ENCODE measurements around the gene CSTF2T. TPM values are rescaled to one million over a fixed set of nuclear protein-coding genes. Genes with fewer than 3 reads are reported as not detected.

The CSTF2T gene
- total RNA-seq, 1 donor from 2014 or later = 11.6 TPM

- no peak for DNase-seq (ENCODE audit: low spot score in 2 of 2)
- H3K4me3 ChIP-seq = no peak overlapping the region
- no peaks in the 10 kb centered on the region for H3K27me3 ChIP-seq
- TF ChIP-seq, protein P1, sequence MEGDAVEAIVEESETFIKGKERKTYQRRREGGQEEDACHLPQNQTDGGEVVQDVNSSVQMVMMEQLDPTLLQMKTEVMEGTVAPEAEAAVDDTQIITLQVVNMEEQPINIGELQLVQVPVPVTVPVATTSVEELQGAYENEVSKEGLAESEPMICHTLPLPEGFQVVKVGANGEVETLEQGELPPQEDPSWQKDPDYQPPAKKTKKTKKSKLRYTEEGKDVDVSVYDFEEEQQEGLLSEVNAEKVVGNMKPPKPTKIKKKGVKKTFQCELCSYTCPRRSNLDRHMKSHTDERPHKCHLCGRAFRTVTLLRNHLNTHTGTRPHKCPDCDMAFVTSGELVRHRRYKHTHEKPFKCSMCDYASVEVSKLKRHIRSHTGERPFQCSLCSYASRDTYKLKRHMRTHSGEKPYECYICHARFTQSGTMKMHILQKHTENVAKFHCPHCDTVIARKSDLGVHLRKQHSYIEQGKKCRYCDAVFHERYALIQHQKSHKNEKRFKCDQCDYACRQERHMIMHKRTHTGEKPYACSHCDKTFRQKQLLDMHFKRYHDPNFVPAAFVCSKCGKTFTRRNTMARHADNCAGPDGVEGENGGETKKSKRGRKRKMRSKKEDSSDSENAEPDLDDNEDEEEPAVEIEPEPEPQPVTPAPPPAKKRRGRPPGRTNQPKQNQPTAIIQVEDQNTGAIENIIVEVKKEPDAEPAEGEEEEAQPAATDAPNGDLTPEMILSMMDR (IDR thresholded peaks at IDR 0.05) = no peak
- peak overlapping the region; percentile 5 to 35 for H3K27ac ChIP-seq
- intact Hi-C loops (cut with DNase I) = no loop called here
- peaks cover 5 to 19% of the 10 kb centered on the region in 2 donors for H3K4me1 ChIP-seq
- H3K36me3 ChIP-seq = no peaks in the 10 kb centered on the region
- no peaks in the 10 kb centered on the region for H3K9me3 ChIP-seq
Measured at GRCh38 chr10:51651063-51651462, 48.3 kb downstream of the CSTF2T start.

DNA sequence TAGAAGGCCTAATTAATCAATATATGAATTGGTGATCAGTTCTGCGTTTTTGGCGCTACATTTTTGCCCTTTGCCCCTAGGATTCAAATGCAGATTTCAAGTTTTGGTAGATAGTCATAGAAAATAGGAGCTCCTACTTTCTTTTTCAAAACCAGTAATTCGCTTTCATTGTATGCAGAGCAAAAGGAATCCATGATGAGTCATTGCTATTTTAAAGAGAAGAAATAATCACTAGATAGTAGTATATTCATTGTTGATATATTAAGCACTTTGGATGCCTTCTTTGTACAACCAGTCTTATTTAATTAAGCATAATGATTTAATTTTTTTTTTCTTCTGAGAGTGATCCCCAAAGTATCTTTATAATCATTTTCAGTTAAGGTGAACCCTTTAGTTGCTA lies 50.3 kb downstream of the CSTF2T start:
- no peaks in the 10 kb centered on the region for H3K9me3 ChIP-seq
- TF ChIP-seq, protein P1 (IDR thresholded peaks at IDR 0.05) = no peak
- H3K4me1 ChIP-seq = peaks cover 5 to 14% of the 10 kb centered on the region in 2 donors
- DNase-seq (ENCODE audit: low spot score in 2 of 2) = no peak
- H3K36me3 ChIP-seq = no peaks in the 10 kb centered on the region
- H3K27me3 ChIP-seq = no peaks in the 10 kb centered on the region
- no peak overlapping the region for H3K4me3 ChIP-seq
- no peak overlapping the region for H3K27ac ChIP-seq
- intact Hi-C loops (cut with DNase I) = no loop called here

Measured in ascending aorta (tissue), 2 donors.